ENCODE data around the gene TOR4A.

Gene TOR4A

GRCh38 chr9:137307255-137308056, 29.9 kb downstream of the TOR4A start:
- DNase-seq = no peak

- DNase-seq = no peak
Measured at GRCh38 chr9:137308057-137308619, 30.6 kb downstream of the TOR4A start.

- DNase-seq = no peak
Measured at GRCh38 chr9:137309368-137310188, 32.1 kb downstream of the TOR4A start.

GRCh38 chr9:137310189-137311052, 32.9 kb downstream of the TOR4A start:
- no peak for DNase-seq

- DNase-seq = no peak
Measured at GRCh38 chr9:137311171-137311985, 33.9 kb downstream of the TOR4A start.

- no peak for DNase-seq
Measured at GRCh38 chr9:137311986-137312851, 34.7 kb downstream of the TOR4A start.

GRCh38 chr9:137312852-137313325, 35.4 kb downstream of the TOR4A start:
- no peak for DNase-seq

GRCh38 chr9:137313326-137313936, 35.9 kb downstream of the TOR4A start:
- DNase-seq = no peak

GRCh38 chr9:137313956-137314560, 36.5 kb downstream of the TOR4A start:
- no peak for DNase-seq

- no peak for DNase-seq
Measured at GRCh38 chr9:137314561-137315560, 37.3 kb downstream of the TOR4A start.

GRCh38 chr9:137315581-137316011, 38.1 kb downstream of the TOR4A start:
- no peak for DNase-seq

- DNase-seq = no peak
Measured at GRCh38 chr9:137316012-137316981, 38.8 kb downstream of the TOR4A start.

GRCh38 chr9:137317021-137317717, 39.6 kb downstream of the TOR4A start:
- DNase-seq = no peak

GRCh38 chr9:137317718-137318511, 40.4 kb downstream of the TOR4A start:
- no peak for DNase-seq

GRCh38 chr9:137318602-137319001, 41.1 kb downstream of the TOR4A start:
- no peak for DNase-seq
